CD4-positive, alpha-beta memory T cell (primary cell): ENCODE measurements around the gene DBNDD2. TPM values are rescaled to one million over a fixed set of nuclear protein-coding genes. Genes with fewer than 3 reads are reported as not detected.

ENCODE experiments used
- CTCF ChIA-PET: fragments of 350-600 bp; sonication (Branson Sonifier 250); formaldehyde crosslinking; loops from one replicate; lab custom pipeline; 2021; ENCODE audit warnings: inconsistent platforms; ENCODE audit not compliant: partially characterized antibody; lab: Charles Lee
- POLR2A ChIA-PET: fragments of 350-600 bp; sonication (Branson Sonifier 250); formaldehyde crosslinking; loops from one replicate; lab custom pipeline; 2021; ENCODE audit not compliant: partially characterized antibody; lab: Charles Lee
- DNase-seq, 5 donors: peaks; one replicate each; pipeline versions ENCODE4 v3.0.0 to v3.0.0-alpha.2; 2020 to 2022; ENCODE audit warnings: mixed read lengths in 1 of 5
- H3K27ac ChIP-seq: one replicate; pipeline ENCODE4 v1.7.0; 2013; ENCODE audit warnings: low read depth, low read length
- H3K27me3 ChIP-seq: 2 replicates; pipeline ENCODE4 v1.7.0; 2013; ENCODE audit warnings: mild to moderate bottlenecking, low read length, moderate library complexity; ENCODE audit not compliant: insufficient read depth
- H3K36me3 ChIP-seq: 2 replicates; pipeline ENCODE4 v1.7.0; 2013; ENCODE audit warnings: mild to moderate bottlenecking, low read length, moderate library complexity; ENCODE audit not compliant: insufficient read depth
- H3K4me1 ChIP-seq: 2 replicates; pipeline ENCODE4 v1.7.0; 2013; ENCODE audit warnings: mild to moderate bottlenecking, low read length, moderate library complexity; ENCODE audit not compliant: insufficient read depth
- H3K4me3 ChIP-seq, 2 donors: one replicate each; pipeline ENCODE4 v1.7.0; 2013; ENCODE audit warnings: low read length in 2 of 2, mild to moderate bottlenecking in 1 of 2
- H3K9me3 ChIP-seq, 2 donors: one replicate each; pipeline ENCODE4 v1.7.0; 2013; ENCODE audit warnings: low read length in 2 of 2, control low read depth in 1 of 2; ENCODE audit not compliant: control insufficient read depth in 1 of 2
- H3K27ac Mint-ChIP-seq, 7 donors: one replicate each; pipeline ENCODE4 v1.8.0; 2020 to 2021; ENCODE audit warnings: mixed read lengths in 7 of 7, mild to moderate bottlenecking in 6 of 7, inconsistent platforms in 3 of 7, moderate library complexity in 3 of 7
- H3K27me3 Mint-ChIP-seq, 2 donors: one replicate each; pipeline ENCODE4 v1.8.0; 2020 to 2021; ENCODE audit warnings: mixed read lengths in 2 of 2
- H3K36me3 Mint-ChIP-seq, 2 donors: one replicate each; pipeline ENCODE4 v1.8.0; 2020 to 2021; ENCODE audit warnings: mixed read lengths in 2 of 2, inconsistent platforms in 1 of 2, mild to moderate bottlenecking in 1 of 2
- H3K4me1 Mint-ChIP-seq, 4 donors: one replicate each; pipeline ENCODE4 v1.8.0; 2020 to 2021; ENCODE audit warnings: mixed read lengths in 4 of 4, mild to moderate bottlenecking in 1 of 4
- H3K4me3 Mint-ChIP-seq, 8 donors: one replicate each; pipeline ENCODE4 v1.8.0; 2020 to 2021; ENCODE audit warnings: mixed read lengths in 8 of 8, mild to moderate bottlenecking in 7 of 8, moderate library complexity in 6 of 8, inconsistent platforms in 3 of 8
- H3K9me3 Mint-ChIP-seq, 8 donors: one replicate each; pipeline ENCODE4 v1.8.0; 2020 to 2021; ENCODE audit warnings: mixed read lengths in 8 of 8, mild to moderate bottlenecking in 5 of 8, inconsistent platforms in 3 of 8, moderate library complexity in 1 of 8
- intact Hi-C: fragments of 100-400 bp; cut with micrococcal nuclease; formaldehyde crosslinking; loops from one replicate; pipeline ENCODE4 v1.15.1; 2023
- microRNA-seq: library from miRNA; unstranded; fragments of <30 nt; microRNA quantifications from one replicate; pipeline ENCODE4 v1.2.0, GENCODE V29; 2021; ENCODE audit warnings: borderline replicate concordance, borderline number of aligned reads, borderline microRNAs expressed, mixed read lengths
- polyA plus RNA-seq, 2 donors: library from polyadenylated mRNA; unstranded; fragments of 300-500 nt; fragmentation: Illumina TruSeq; gene quantifications; one replicate each; pipeline ENCODE4 v1.2.3, GENCODE V29; 2021
- total RNA-seq, 2 experiments: library from RNA; stranded (reverse); gene quantifications; one replicate each; pipeline ENCODE4 v1.2.3, GENCODE V29; 2021

The DBNDD2 gene
- total and polyA plus RNA-seq, 4 experiments from 2014 or later: 12.9 to 18.4 (median 16.6) TPM

DNA sequence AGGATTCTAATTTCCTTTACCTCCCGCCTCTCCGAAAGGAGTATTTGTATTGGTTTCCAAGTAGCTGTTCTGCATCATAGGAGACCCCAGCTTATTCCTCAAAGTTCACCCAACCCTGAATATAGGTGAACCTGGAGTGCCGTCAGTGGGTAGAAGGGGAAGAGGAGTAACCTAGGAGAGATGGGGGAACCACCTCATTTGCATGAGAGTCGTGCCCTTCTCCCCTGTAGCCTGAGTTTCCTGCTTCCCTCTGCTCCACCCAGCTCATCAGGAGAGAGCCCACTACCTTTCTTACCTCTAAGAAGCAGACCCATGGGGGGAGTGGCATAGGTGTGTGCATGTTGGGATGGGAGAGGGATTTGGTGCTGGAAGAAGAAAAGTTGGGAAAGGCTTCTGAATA is 44.1 kb downstream of the DBNDD2 start:
- Histone ChIP-seq H3K27ac (no peak overlapping the region), H3K4me3 (no peak overlapping the region), H3K9me3 (no peaks in the 10 kb centered on the region), H3K36me3 (no peaks in the 10 kb centered on the region), H3K27me3 (no peaks in the 10 kb centered on the region), H3K4me1 (no peaks in the 10 kb centered on the region)
- no peak overlapping the region for H3K4me3 Mint-ChIP-seq
- H3K27ac Mint-ChIP-seq: no peak overlapping the region
- ChIA-PET POLR2A (interaction anchor here (1.2 to 1.8 kb wide), 3 partner anchors 16 to 131 kb away, joined by 3 to 5 read pairs (median 4); partner anchors contain the start of gene SYS1), CTCF (interaction anchor here (1.0 to 10.0 kb wide), 9 partner anchors 9 to 316 kb away, joined by 3 to 89 read pairs (median 4); partner anchors contain the start of gene SYS1)
- H3K36me3 Mint-ChIP-seq: peaks cover 2 to 5% of the 10 kb centered on the region in 2 donors
- no peaks in the 10 kb centered on the region for H3K9me3 Mint-ChIP-seq
- peaks cover 3 to 4% of the 10 kb centered on the region in 2 donors for H3K27me3 Mint-ChIP-seq
- intact Hi-C loops: no loop called here
- H3K4me1 Mint-ChIP-seq: peaks cover 0 to 1% (median 0%) of the 10 kb centered on the region in 4 donors
- no peak for DNase-seq

DNA sequence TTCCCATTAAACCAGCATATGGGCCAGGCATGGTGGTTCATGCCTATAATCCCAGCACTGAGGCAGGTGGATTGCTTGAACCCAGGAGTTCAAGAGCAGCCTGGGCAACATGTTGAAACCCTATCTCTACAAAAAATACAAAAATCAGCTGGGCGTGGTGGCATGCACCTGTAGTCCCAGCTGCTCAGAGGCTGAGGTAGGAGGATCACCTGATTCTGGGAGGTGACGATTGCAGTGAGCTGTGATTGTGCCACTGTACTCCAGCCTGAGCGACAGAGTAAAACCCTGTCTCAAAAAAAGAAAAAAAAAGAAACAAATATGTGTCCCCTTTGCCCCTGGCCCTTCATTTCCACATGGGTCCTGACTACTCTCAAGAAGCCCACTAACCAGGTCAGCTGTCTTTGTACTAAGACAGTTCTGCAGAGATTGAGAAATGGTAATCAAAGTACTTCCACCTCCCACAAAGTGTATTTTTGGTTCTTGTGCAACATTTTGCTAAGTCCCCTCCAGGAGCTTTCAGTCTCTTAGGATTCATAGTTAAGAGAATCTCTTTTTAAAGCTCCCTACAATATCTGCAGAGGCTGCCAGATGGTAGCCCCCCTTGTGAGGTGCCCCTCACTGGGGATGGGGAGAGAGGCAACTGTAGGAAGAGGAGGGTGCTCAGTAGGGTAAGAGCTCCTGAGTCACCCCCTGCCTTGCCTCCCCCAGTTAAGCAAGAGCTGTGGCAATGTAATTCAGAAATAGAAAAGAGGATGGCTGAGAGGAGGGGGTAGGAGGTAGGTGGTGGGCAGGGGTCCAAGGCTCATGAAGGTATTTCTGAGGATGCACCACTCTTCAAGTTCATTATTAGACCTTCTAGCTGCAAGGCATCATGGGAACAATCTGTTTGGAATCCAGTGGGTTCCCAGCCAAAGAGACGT is 44.9 kb downstream of the DBNDD2 start:
- Histone ChIP-seq H3K4me1 (no peaks in the 10 kb centered on the region), H3K36me3 (no peaks in the 10 kb centered on the region), H3K27me3 (no peaks in the 10 kb centered on the region), H3K4me3 (no peak overlapping the region), H3K9me3 (no peaks in the 10 kb centered on the region), H3K27ac (no peak overlapping the region)
- no peak for DNase-seq
- ChIA-PET POLR2A (interaction anchor here (0.6 to 1.2 kb wide), 3 partner anchors 12 to 132 kb away, joined by 3 read pairs; no protein-coding TSS in a partner anchor), CTCF (interaction anchor here (1.0 to 10.0 kb wide), 15 partner anchors 9 to 318 kb away, joined by 3 to 89 read pairs (median 4); partner anchors contain the start of gene SYS1)
- no peaks in the 10 kb centered on the region for H3K9me3 Mint-ChIP-seq
- peaks cover 0 to 1% (median 0%) of the 10 kb centered on the region in 4 donors for H3K4me1 Mint-ChIP-seq
- peaks cover 2 to 4% of the 10 kb centered on the region in 2 donors for H3K36me3 Mint-ChIP-seq
- intact Hi-C loops: no loop called here
- H3K4me3 Mint-ChIP-seq: no peak overlapping the region
- H3K27me3 Mint-ChIP-seq: peaks cover 3 to 4% of the 10 kb centered on the region in 2 donors
- H3K27ac Mint-ChIP-seq: no peak overlapping the region

DNA sequence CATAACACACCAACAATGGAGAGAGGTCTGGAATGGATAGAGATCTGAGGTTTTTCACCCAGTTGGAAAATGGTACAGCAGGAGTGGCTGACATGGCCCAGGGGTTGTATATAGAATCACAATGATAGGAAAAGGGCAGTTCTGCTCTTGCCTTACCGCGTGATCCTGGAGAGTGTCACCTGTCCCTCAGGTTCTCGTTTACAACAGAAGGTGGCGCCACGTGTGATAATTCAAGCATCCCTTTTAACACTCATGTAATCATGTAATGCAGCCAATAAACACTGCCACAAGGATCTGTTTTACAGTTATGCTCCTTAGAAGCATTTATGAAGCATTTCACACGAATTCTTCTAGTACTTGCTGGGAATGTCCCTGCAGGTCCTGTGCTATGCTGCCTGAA is 48.5 kb downstream of the DBNDD2 start:
- H3K4me1 Mint-ChIP-seq: no peaks in the 10 kb centered on the region
- peak in 1 of 5 donors; percentile 19 for DNase-seq
- Histone ChIP-seq H3K4me3 (no peak overlapping the region), H3K4me1 (no peaks in the 10 kb centered on the region), H3K36me3 (no peaks in the 10 kb centered on the region), H3K27ac (no peak overlapping the region), H3K27me3 (no peaks in the 10 kb centered on the region), H3K9me3 (no peaks in the 10 kb centered on the region)
- no peaks in the 10 kb centered on the region for H3K36me3 Mint-ChIP-seq
- H3K4me3 Mint-ChIP-seq: no peak overlapping the region
- no peaks in the 10 kb centered on the region for H3K9me3 Mint-ChIP-seq
- ChIA-PET CTCF (interaction anchor here (0.9 to 1.4 kb wide), 2 partner anchors 8 to 11 kb away, joined by 4 to 7 read pairs; no protein-coding TSS in a partner anchor), POLR2A (no interaction called here)
- H3K27me3 Mint-ChIP-seq: no peaks in the 10 kb centered on the region
- intact Hi-C loops: loop anchor here (1.0 kb wide), 1 partner anchor 315 kb away; no protein-coding TSS in a partner anchor
- H3K27ac Mint-ChIP-seq: peak overlapping the region in 1 of 7 donors; percentile 11

DNA sequence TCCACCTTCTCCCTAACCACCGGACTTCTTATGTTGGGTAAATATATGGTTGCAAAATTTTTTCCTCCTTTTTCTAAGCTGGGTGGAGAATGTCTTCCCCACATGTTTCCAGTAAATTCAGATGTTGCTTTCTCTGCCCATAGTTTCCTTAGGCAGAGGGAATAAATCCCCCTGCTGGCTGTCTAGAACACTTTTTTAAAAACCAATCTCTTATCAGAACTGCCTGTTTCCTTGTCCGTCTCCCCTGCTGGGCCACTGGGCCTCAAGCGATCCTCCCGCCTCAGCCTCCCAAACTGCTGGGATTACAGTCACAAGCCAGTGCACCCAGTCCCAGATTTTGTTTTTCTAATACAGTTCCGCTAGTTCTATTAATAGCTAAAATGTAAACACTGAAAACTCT is 51.5 kb downstream of the DBNDD2 start:
- Histone ChIP-seq H3K4me3 (no peak overlapping the region), H3K4me1 (no peaks in the 10 kb centered on the region), H3K36me3 (no peaks in the 10 kb centered on the region), H3K27me3 (no peaks in the 10 kb centered on the region), H3K27ac (no peak overlapping the region), H3K9me3 (no peaks in the 10 kb centered on the region)
- H3K27ac Mint-ChIP-seq: no peak overlapping the region
- ChIA-PET POLR2A (no interaction called here), CTCF (interaction anchor here (1.2 to 2.2 kb wide), 4 partner anchors 10 to 166 kb away, joined by 3 to 7 read pairs (median 5); no protein-coding TSS in a partner anchor)
- no peak overlapping the region for H3K4me3 Mint-ChIP-seq
- no peaks in the 10 kb centered on the region for H3K9me3 Mint-ChIP-seq
- H3K4me1 Mint-ChIP-seq: no peaks in the 10 kb centered on the region
- intact Hi-C loops: no loop called here
- H3K27me3 Mint-ChIP-seq: peaks cover 0 to 2% of the 10 kb centered on the region in 2 donors
- DNase-seq: no peak
- no peaks in the 10 kb centered on the region for H3K36me3 Mint-ChIP-seq

Small RNAs within 50 kb of the gene (microRNA-seq; reads per million reads assigned to microRNA genes)
- gene MIR6812: not detected

Other genes with a start within 250 kb of the DBNDD2 start
- not detected for gene PI3, start 233.4 kb upstream of the DBNDD2 start, total RNA-seq
- not detected for gene PI3, start 233.4 kb upstream of the DBNDD2 start, polyA plus RNA-seq
- gene SEMG1, start 201.3 kb upstream of the DBNDD2 start, total RNA-seq: not detected
- gene SEMG1, start 201.3 kb upstream of the DBNDD2 start, polyA plus RNA-seq: not detected
- gene SEMG2, start 186.9 kb upstream of the DBNDD2 start, total RNA-seq: not detected
- not detected for gene SEMG2, start 186.9 kb upstream of the DBNDD2 start, polyA plus RNA-seq
- not detected for gene SLPI, start 153.7 kb upstream of the DBNDD2 start, total RNA-seq
- gene SLPI, start 153.7 kb upstream of the DBNDD2 start, polyA plus RNA-seq: not detected
- gene RBPJL, start 101.4 kb upstream of the DBNDD2 start, total RNA-seq: not detected
- gene RBPJL, start 101.4 kb upstream of the DBNDD2 start, polyA plus RNA-seq: not detected
- gene MATN4, start 100.0 kb upstream of the DBNDD2 start, total RNA-seq: not detected
- not detected for gene MATN4, start 100.0 kb upstream of the DBNDD2 start, polyA plus RNA-seq
- gene SDC4, start 59.9 kb upstream of the DBNDD2 start, total RNA-seq: 1 to 10 TPM; 3.8 to 3.9 TPM
- gene SDC4, start 59.9 kb upstream of the DBNDD2 start, polyA plus RNA-seq: 1 to 10 TPM; 1.2 to 2.3 TPM
- 10 to 100 TPM; 56.4 to 56.6 TPM for gene SYS1, start 45.1 kb upstream of the DBNDD2 start, total RNA-seq
- 10 to 100 TPM; 24.7 to 30.2 TPM for gene SYS1, start 45.1 kb upstream of the DBNDD2 start, polyA plus RNA-seq
- gene TP53TG5, start 30.0 kb upstream of the DBNDD2 start, total RNA-seq: under 1 TPM in 1 of 2 experiments, not detected in 1; 0.36 TPM
- under 1 TPM; 0.11 to 0.24 TPM for gene TP53TG5, start 30.0 kb upstream of the DBNDD2 start, polyA plus RNA-seq
- 10 to 100 TPM; 81.9 to 84.5 TPM for gene PIGT, start 7.9 kb downstream of the DBNDD2 start, total RNA-seq
- 10 to 100 TPM; 85.6 to 92.2 TPM for gene PIGT, start 7.9 kb downstream of the DBNDD2 start, polyA plus RNA-seq
- 1 to 10 TPM in 1 of 2 experiments, under 1 TPM in 1; 0.73 to 1.6 TPM for gene WFDC2, start 61.5 kb downstream of the DBNDD2 start, total RNA-seq
- gene WFDC2, start 61.5 kb downstream of the DBNDD2 start, polyA plus RNA-seq: not detected
- gene SPINT3, start 107.3 kb downstream of the DBNDD2 start, total RNA-seq: not detected
- gene SPINT3, start 107.3 kb downstream of the DBNDD2 start, polyA plus RNA-seq: not detected
- gene WFDC6, start 131.2 kb downstream of the DBNDD2 start, total RNA-seq: not detected
- gene WFDC6, start 131.2 kb downstream of the DBNDD2 start, polyA plus RNA-seq: not detected
- not detected for gene EPPIN, start 139.1 kb downstream of the DBNDD2 start, total RNA-seq
- not detected for gene EPPIN, start 139.1 kb downstream of the DBNDD2 start, polyA plus RNA-seq
- gene WFDC8, start 171.0 kb downstream of the DBNDD2 start, total RNA-seq: not detected
- not detected for gene WFDC8, start 171.0 kb downstream of the DBNDD2 start, polyA plus RNA-seq
- not detected for gene WFDC10A, start 221.4 kb downstream of the DBNDD2 start, total RNA-seq
- not detected for gene WFDC10A, start 221.4 kb downstream of the DBNDD2 start, polyA plus RNA-seq
- not detected for gene WFDC9, start 223.0 kb downstream of the DBNDD2 start, total RNA-seq
- not detected for gene WFDC9, start 223.0 kb downstream of the DBNDD2 start, polyA plus RNA-seq